GM23248 (cell line): ENCODE results near the gene SCN9A.

Source experiments
- EZH2 ChIP-seq: fragments of 200-600 bp; sonication (generic); IDR thresholded peaks from 2 replicates; pipeline ENCODE4 v1.6.1; 2018; ENCODE audit warnings: antibody characterized with exemption, mild to moderate bottlenecking; ENCODE audit not compliant: insufficient read depth, poor library complexity, severe bottlenecking
- EZH2phosphoT487 ChIP-seq: fragments of 200-600 bp; sonication (generic); IDR thresholded peaks from 2 replicates; pipeline ENCODE4 v1.6.1; 2018; ENCODE audit warnings: antibody characterized with exemption, moderate library complexity, mild to moderate bottlenecking, low read depth; ENCODE audit not compliant: insufficient read depth

DNA sequence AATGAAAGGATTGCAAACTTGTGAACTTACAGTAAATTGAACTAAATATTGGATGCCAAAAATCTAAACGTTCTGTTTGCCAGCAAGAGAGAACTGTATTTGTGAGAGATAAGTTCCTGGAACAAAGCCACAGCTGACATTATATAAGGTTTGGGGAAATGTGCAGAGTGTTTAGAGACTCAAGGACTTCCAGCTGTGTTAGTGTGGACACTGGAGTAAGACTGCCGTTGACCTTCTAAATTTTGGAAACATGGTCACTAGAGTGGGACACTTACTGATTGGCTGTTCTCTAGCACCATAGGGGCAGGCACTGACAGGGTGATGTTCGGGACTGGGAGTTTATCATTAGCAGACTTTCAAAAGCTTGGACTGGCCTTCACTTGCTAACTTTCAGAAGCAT is 40.5 kb downstream of the SCN9A start:
- TF ChIP-seq EZH2, result no peak
- no peak for TF ChIP-seq EZH2phosphoT487
